ENCODE measurements around the gene TRIM56. TPM values are rescaled to one million over a fixed set of nuclear protein-coding genes. Genes with fewer than 3 reads are reported as not detected.
A peak's percentile ranks its signal among the peaks of the same experiment; 100 is the strongest.
"Not testable (repeated sequence)": the region's sequence is repeated elsewhere in the genome, so short reads cannot be mapped to it uniquely, and the experiment has no call there.

Gene TRIM56
- total and polyA plus RNA-seq, 12 donors, result 8.3 to 57.3 (median 28.7) TPM

DNA sequence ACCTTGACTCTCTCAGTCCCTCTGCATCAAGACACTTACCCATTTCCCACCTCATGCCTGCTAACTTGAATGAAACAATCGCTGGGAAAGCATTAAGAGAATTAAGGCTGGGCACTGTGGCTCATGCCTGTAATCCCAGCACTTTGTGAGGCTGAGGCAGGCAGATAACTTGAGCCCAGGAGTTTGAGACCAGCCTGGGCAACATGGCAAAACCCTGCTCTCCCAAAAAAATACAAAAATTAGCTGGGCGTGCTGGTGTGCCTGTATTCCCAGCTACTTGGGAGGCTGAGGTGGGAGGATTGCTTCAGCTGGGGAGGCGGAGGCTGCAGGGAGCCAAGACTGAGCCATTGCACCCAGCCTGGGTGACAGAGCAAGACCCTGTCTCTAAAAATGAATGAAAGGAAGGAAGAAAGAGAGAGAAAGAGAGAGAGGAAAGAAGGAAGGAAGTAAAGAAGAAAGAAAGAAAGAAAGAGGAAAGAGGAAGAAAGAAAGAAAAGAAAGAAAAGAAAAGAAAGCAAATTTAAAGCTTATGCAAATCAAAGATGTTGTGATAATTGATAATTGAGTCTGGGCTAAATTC lies 42.3 kb downstream of the TRIM56 start:
- intact Hi-C loops (cut with DNase I), result no loop called here
- no peak for TF ChIP-seq POLR2A (IDR thresholded peaks at IDR 0.05)
- no peak for TF ChIP-seq CTCF (IDR thresholded peaks at IDR 0.05)
- peak overlapping the region in 1 of 4 donors; percentile 47 for H3K4me3 ChIP-seq
- peaks cover 18 to 38% of the 10 kb centered on the region in 2 donors for H3K4me1 ChIP-seq (replicated peaks in 1 of 2)
- no peak for DNase-seq
- 78 to 92% (median 84%) methylated on average over 3 of the region's 3 CpGs for WGBS, 4 donors
- H3K36me3 ChIP-seq (replicated peaks in 1 of 2), result no peaks in the 10 kb centered on the region
- H3K9me3 ChIP-seq (replicated peaks in 1 of 3), result no peaks in the 10 kb centered on the region
- no peaks in the 10 kb centered on the region for H3K27me3 ChIP-seq
- H3K27ac ChIP-seq, result peak overlapping the region in 4 of 5 donors; percentile 3 to 86 (median 53)

DNA sequence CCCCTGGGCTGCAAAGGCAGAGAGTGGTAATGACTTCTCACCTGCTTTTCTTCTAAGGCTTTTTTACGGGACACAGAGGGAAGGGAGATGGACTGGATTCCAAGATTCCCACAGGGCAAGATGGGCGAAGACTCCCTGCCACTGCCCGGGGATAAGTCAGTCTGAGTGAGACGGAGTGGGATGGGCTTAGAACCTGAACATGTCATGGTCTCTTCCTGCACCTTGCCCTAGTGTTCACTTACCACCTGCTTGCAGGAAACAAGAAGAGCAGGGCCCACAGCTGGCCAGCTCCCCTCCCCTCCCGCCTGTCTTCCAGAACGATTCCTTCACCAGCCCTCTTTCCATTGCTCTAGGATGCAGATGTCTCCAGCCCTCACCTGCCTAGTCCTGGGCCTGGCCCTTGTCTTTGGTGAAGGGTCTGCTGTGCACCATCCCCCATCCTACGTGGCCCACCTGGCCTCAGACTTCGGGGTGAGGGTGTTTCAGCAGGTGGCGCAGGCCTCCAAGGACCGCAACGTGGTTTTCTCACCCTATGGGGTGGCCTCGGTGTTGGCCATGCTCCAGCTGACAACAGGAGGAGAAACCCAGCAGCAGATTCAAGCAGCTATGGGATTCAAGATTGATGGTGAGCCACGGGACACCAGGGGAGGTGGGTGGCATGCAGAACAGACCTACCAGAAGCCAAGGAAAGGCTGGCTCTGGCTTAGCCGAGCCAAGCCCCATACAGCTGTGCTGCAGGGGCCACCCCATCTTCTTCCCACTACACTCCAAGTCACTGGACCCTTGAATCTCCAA lies 43.0 kb downstream of the TRIM56 start:
- Histone ChIP-seq H3K4me1 (replicated peaks in 1 of 2) (peaks cover 12 to 31% of the 10 kb centered on the region in 2 donors), H3K9me3 (replicated peaks in 1 of 3) (no peaks in the 10 kb centered on the region), H3K36me3 (replicated peaks in 1 of 2) (no peaks in the 10 kb centered on the region), H3K27ac (peak overlapping the region in 2 of 5 donors; percentile 29 to 82), H3K27me3 (no peaks in the 10 kb centered on the region), H3K4me3 (peak overlapping the region in 1 of 4 donors; percentile 47)
- DNase-seq, result no peak
- no peak for TF ChIP-seq CTCF (IDR thresholded peaks at IDR 0.05)
- TF ChIP-seq POLR2A (IDR thresholded peaks at IDR 0.05), result peak in 1 of 2 donors; percentile 12
- intact Hi-C loops (cut with DNase I), result no loop called here
- WGBS, 4 donors, result 85 to 90% (median 86%) methylated on average over 11 to 14 of the region's 14 CpGs

GRCh38 chr7:101129603-101130117 lies 44.4 kb downstream of the TRIM56 start:
- no peaks in the 10 kb centered on the region for H3K36me3 ChIP-seq (replicated peaks in 1 of 2)
- no peak overlapping the region for H3K4me3 ChIP-seq
- H3K27ac ChIP-seq, result no peak overlapping the region
- no peak for TF ChIP-seq POLR2A (IDR thresholded peaks at IDR 0.05)
- TF ChIP-seq CTCF (IDR thresholded peaks at IDR 0.05), result no peak
- 86 to 95% (median 87%) methylated on average over 3 of the region's 3 CpGs for WGBS, 4 donors
- H3K9me3 ChIP-seq (replicated peaks in 1 of 3), result no peaks in the 10 kb centered on the region
- H3K4me1 ChIP-seq (replicated peaks in 1 of 2), result peaks cover 12 to 24% of the 10 kb centered on the region in 2 donors
- no peak for DNase-seq
- intact Hi-C loops (cut with DNase I), result loop anchor here (5.0 kb wide), 1 partner anchor 32 kb away; no protein-coding TSS in a partner anchor
- H3K27me3 ChIP-seq, result no peaks in the 10 kb centered on the region

- not testable (repeated sequence) for DNase-seq; H3K36me3 ChIP-seq (replicated peaks in 1 of 2); H3K27ac ChIP-seq; H3K9me3 ChIP-seq (replicated peaks in 1 of 3); H3K27me3 ChIP-seq; H3K4me1 ChIP-seq (replicated peaks in 1 of 2); H3K4me3 ChIP-seq
- intact Hi-C loops (cut with DNase I), result loop anchor here (5.0 kb wide), 1 partner anchor 36 kb away; no protein-coding TSS in a partner anchor
- WGBS, 4 donors, result 84 to 98% (median 90%) methylated on average over 18 of the region's 18 CpGs
Measured at GRCh38 chr7:101132626-101133600, 47.6 kb downstream of the TRIM56 start.

Data from adrenal gland (tissue), 12 donors.